IMR-90 (cell line): Measurements from ENCODE around the gene ATP6V1A. TPM values are rescaled to one million over a fixed set of nuclear protein-coding genes. Genes with fewer than 3 reads are reported as not detected.

ENCODE experiments used
- ATAC-seq: fragments of 200-7000 bp; cut with Tn5 transposase; 2 replicates; pipeline ENCODE4 v1.9.1; 2020; ENCODE audit warnings: low read depth, mild to moderate bottlenecking, moderate library complexity
- BruUV-seq: library from RNA; stranded (reverse); fragments of 400-500 nt; replicated peaks from 2 replicates; lab custom pipeline; 2021; lab: Mats Ljungman, UMichigan
- CTCF ChIA-PET: fragments of 300-600 bp; formaldehyde crosslinking; extraction: SDS; loops from one replicate; lab custom pipeline; 2021; ENCODE audit warnings: antibody characterized with exemption; lab: Yijun Ruan, JAX
- POLR2A ChIA-PET: fragments of 300-600 bp; sonication (Branson Sonifier 250); formaldehyde crosslinking; loops from one replicate; lab custom pipeline; 2022; ENCODE audit warnings: antibody characterized with exemption; ENCODE audit not compliant: unreplicated experiment; lab: Charles Lee
- DNase-seq: peaks from one replicate; pipeline ENCODE4 v3.0.0; 2013
- H2AFZ ChIP-seq: replicated peaks from 2 replicates; pipeline ENCODE3; 2013; ENCODE audit warnings: low read length, mild to moderate bottlenecking; ENCODE audit not compliant: poor library complexity
- H2AK5ac ChIP-seq: 2 replicates; pipeline ENCODE4 v1.6.1; 2013; ENCODE audit warnings: low read depth, low read length, inconsistent platforms
- H2AK9ac ChIP-seq: replicated peaks from 2 replicates; pipeline ENCODE3; 2013; ENCODE audit warnings: mild to moderate bottlenecking, low read depth, low read length, moderate library complexity; ENCODE audit not compliant: poor library complexity
- H2BK120ac ChIP-seq: 2 replicates; pipeline ENCODE4 v1.6.1; 2013; ENCODE audit warnings: low read depth, low read length, inconsistent platforms
- H2BK15ac ChIP-seq: 3 replicates; pipeline ENCODE4 v1.6.1; 2013; ENCODE audit warnings: low read depth, low read length, inconsistent platforms
- H2BK20ac ChIP-seq: 2 replicates; pipeline ENCODE4 v1.6.1; 2013; ENCODE audit warnings: low read depth, mild to moderate bottlenecking, inconsistent platforms, low read length, moderate library complexity
- H2BK5ac ChIP-seq: 2 replicates; pipeline ENCODE4 v1.6.1; 2013; ENCODE audit warnings: mild to moderate bottlenecking, low read depth, low read length, inconsistent platforms; ENCODE audit not compliant: poor library complexity, severe bottlenecking
- H3K14ac ChIP-seq: replicated peaks from 2 replicates; pipeline ENCODE4 v1.6.1; 2013; ENCODE audit warnings: low read depth, low read length, inconsistent platforms
- H3K18ac ChIP-seq: 2 replicates; pipeline ENCODE4 v1.6.1; 2013; ENCODE audit warnings: low read depth, low read length, control low read depth
- H3K23ac ChIP-seq: 2 replicates; pipeline ENCODE4 v1.6.1; 2013; ENCODE audit warnings: low read depth, low read length, inconsistent platforms
- H3K27ac ChIP-seq: 2 replicates; pipeline ENCODE4 v1.5.1; 2013; ENCODE audit warnings: mild to moderate bottlenecking, control low read depth, low read length; ENCODE audit not compliant: insufficient read depth
- H3K27me3 ChIP-seq: 2 replicates; pipeline ENCODE4 v1.6.1; 2013; ENCODE audit warnings: low read length; ENCODE audit not compliant: control insufficient read depth, insufficient read depth
- H3K36me3 ChIP-seq: 2 replicates; pipeline ENCODE4 v1.6.1; 2013; ENCODE audit warnings: low read length, mixed read lengths; ENCODE audit not compliant: control insufficient read depth, insufficient read depth
- H3K4ac ChIP-seq: 2 replicates; pipeline ENCODE4 v1.6.1; 2013; ENCODE audit warnings: low read depth, low read length, inconsistent platforms
- H3K4me1 ChIP-seq: 2 replicates; pipeline ENCODE4 v1.6.1; 2013; ENCODE audit warnings: low read length, mixed read lengths; ENCODE audit not compliant: control insufficient read depth, insufficient read depth
- H3K4me2 ChIP-seq: 2 replicates; pipeline ENCODE4 v1.6.1; 2013; ENCODE audit warnings: low read depth, mild to moderate bottlenecking, control low read depth, low read length, moderate library complexity
- H3K4me3 ChIP-seq: 2 replicates; pipeline ENCODE4 v1.5.1; 2013; ENCODE audit warnings: low read depth, mild to moderate bottlenecking, control low read depth, low read length, moderate library complexity; ENCODE audit not compliant: insufficient read depth
- H3K56ac ChIP-seq: 2 replicates; pipeline ENCODE4 v1.6.1; 2013; ENCODE audit warnings: low read length, inconsistent platforms; ENCODE audit not compliant: insufficient read depth; ENCODE audit errors: extremely low read depth
- H3K79me1 ChIP-seq, 2 experiments: 2 replicates each; pipeline ENCODE4 v1.6.1; 2013; ENCODE audit warnings: low read length in 2 of 2, inconsistent platforms in 1 of 2, low read depth in 1 of 2
- H3K9ac ChIP-seq: 2 replicates; pipeline ENCODE4 v1.6.1; 2013; ENCODE audit warnings: low read depth, low read length, control low read depth
- H3K9me1 ChIP-seq: 2 replicates; pipeline ENCODE4 v1.6.1; 2013; ENCODE audit warnings: low read length, inconsistent platforms; ENCODE audit not compliant: insufficient read depth
- H3K9me3 ChIP-seq: 2 replicates; pipeline ENCODE4 v1.6.1; 2013; ENCODE audit warnings: low read length; ENCODE audit not compliant: control insufficient read depth, insufficient read depth
- H4K20me1 ChIP-seq: 2 replicates; pipeline ENCODE4 v1.6.1; 2013; ENCODE audit warnings: low read length, inconsistent platforms; ENCODE audit not compliant: insufficient read depth
- H4K5ac ChIP-seq: 2 replicates; pipeline ENCODE4 v1.6.1; 2013; ENCODE audit warnings: mild to moderate bottlenecking, low read depth, low read length, control low read depth
- H4K8ac ChIP-seq, 2 experiments: 2 replicates each; pipeline ENCODE4 v1.6.1; 2013; ENCODE audit warnings: low read depth in 2 of 2, low read length in 2 of 2, control low read depth in 1 of 2, inconsistent platforms in 1 of 2
- H4K91ac ChIP-seq: 2 replicates; pipeline ENCODE4 v1.6.1; 2013; ENCODE audit warnings: low read depth, low read length, inconsistent platforms; ENCODE audit not compliant: insufficient read depth
- BHLHE40 ChIP-seq: fragments of 150-350 bp; IDR thresholded peaks from 2 replicates; pipeline ENCODE4 v1.6.1; 2016; ENCODE audit warnings: mild to moderate bottlenecking, low read depth, low read length
- CHD1 ChIP-seq: IDR thresholded peaks from 2 replicates; pipeline ENCODE4 v1.6.1; 2012; ENCODE audit warnings: low read depth, low read length, improper control_type of control experiment
- MAFK ChIP-seq: IDR thresholded peaks from 2 replicates; pipeline ENCODE4 v1.6.1; 2012; ENCODE audit warnings: low read depth, low read length, improper control_type of control experiment
- MXI1 ChIP-seq: IDR thresholded peaks from 2 replicates; pipeline ENCODE4 v1.6.1; 2012; ENCODE audit warnings: low read depth, mild to moderate bottlenecking, low read length, moderate library complexity, borderline replicate concordance
- NFE2L2 ChIP-seq: fragments of 150-350 bp; IDR thresholded peaks from 2 replicates; pipeline ENCODE4 v1.6.1; 2016; ENCODE audit warnings: low read depth, mild to moderate bottlenecking, low read length
- RAD21 ChIP-seq: IDR thresholded peaks from 2 replicates; pipeline ENCODE4 v1.6.1; 2012; ENCODE audit warnings: low read length, improper control_type of control experiment
- RCOR1 ChIP-seq: IDR thresholded peaks from 2 replicates; pipeline ENCODE4 v1.6.1; 2012; ENCODE audit warnings: mild to moderate bottlenecking, low read length, improper control_type of control experiment; ENCODE audit not compliant: insufficient replicate concordance
- SMC3 ChIP-seq: fragments of 150-350 bp; IDR thresholded peaks from 2 replicates; pipeline ENCODE4 v1.6.1; 2016; ENCODE audit warnings: low read depth, mild to moderate bottlenecking, antibody characterized with exemption, low read length, moderate library complexity
- WGBS, 2 experiments: methylation state at CpG; one replicate each; pipeline versions ENCODE4 v1.1.5 to v1.1.7; 2013; ENCODE audit warnings: missing lambda C conversion rate in 2 of 2; ENCODE audit not compliant: insufficient read length in 1 of 2; ENCODE audit errors: extremely low coverage in 2 of 2; 5-methylcytosine and 5-hydroxymethylcytosine counted together
- dilution Hi-C: fragments of 300-500 bp; cut with HindIII; formaldehyde crosslinking; loops from one replicate; pipeline ENCODE4 v1.14.3; 2018; ENCODE audit warnings: low sequenced_read_pairs; ENCODE audit not compliant: unreplicated experiment
- in situ Hi-C: fragments of 300-500 bp; cut with MboI; formaldehyde crosslinking; loops from 3 replicates; pipeline ENCODE4 v1.14.3; 2019; ENCODE audit warnings: low sequenced_read_pairs, inconsistent platforms, mixed read lengths
- intact Hi-C: fragments of 100-400 bp; cut with micrococcal nuclease; formaldehyde crosslinking; loops from 2 replicates; pipeline ENCODE4 v1.10.0; 2022
- polyA plus RNA-seq, 3 experiments: library from polyadenylated mRNA; depleted of rRNA; stranded (reverse); fragments of >200 nt; gene quantifications; 2 replicates each; pipeline ENCODE4 v1.2.3, GENCODE V29; 2012; ENCODE audit warnings: low replicate concordance in 1 of 3
- total RNA-seq: library from RNA; depleted of rRNA; stranded (reverse); fragments of >200 nt; gene quantifications from 2 replicates; pipeline ENCODE4 v1.2.3, GENCODE V29; 2012

The ATP6V1A gene
- total and polyA plus RNA-seq, 2 of the 4 experiments (the other 2 are of a cell fraction), result 15.1 to 98.0 TPM

DNA sequence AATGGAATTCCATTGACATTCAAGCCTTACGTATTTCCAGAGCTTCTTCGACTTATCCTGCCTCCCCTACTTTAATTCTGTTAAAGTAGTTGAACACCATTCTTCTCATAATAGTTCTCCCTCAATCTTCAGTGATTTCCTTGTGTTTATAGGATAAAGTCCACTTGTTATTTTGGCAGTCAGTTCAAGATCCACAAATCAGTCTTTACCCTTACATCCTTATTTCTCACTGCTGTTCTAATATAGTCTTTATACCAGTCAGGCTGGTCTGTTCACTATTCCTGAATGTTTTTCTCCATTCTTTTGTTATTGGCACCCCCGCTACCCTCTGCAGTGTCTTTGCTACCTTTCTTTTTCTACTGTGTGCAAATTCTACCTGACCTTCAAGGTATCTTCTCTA, 29.7 kb downstream of the ATP6V1A start:
- Histone ChIP-seq H2BK15ac (no peak overlapping the region), H3K4me1 (peaks cover 13% of the 10 kb centered on the region), H3K36me3 (peaks cover 5% of the 10 kb centered on the region), H2BK20ac (no peak overlapping the region), H4K20me1 (no peaks in the 10 kb centered on the region), H3K4me2 (no peak overlapping the region), H3K9ac (no peak overlapping the region), H2AK9ac (no peak overlapping the region), H3K23ac (peak overlapping the region; percentile 59; the same call in 1 of the 2 replicates), H3K4ac (no peak overlapping the region), H3K9me1 (peaks cover 10% of the 10 kb centered on the region), H3K18ac (no peak overlapping the region), H4K8ac (no peak overlapping the region), H3K9me3 (no peaks in the 10 kb centered on the region), H3K14ac (no peak overlapping the region), H3K56ac (no peak overlapping the region), H3K27me3 (no peaks in the 10 kb centered on the region), H4K5ac (no peak overlapping the region; the same call in 1 of the 2 replicates), H4K91ac (0 out of 2 replicates have a peak overlapping the region, but pooled peaks have one; percentile 13), H2AFZ (no peak overlapping the region), H2BK5ac (no peak overlapping the region), H3K27ac (no peak overlapping the region), H3K4me3 (no peak overlapping the region), H2BK120ac (no peak overlapping the region; the same call in 1 of the 2 replicates), H3K79me1 (peaks cover 30 to 38% of the 10 kb centered on the region in 2 experiments), H2AK5ac (no peak overlapping the region)
- BruUV-seq, result no TSS peak
- TF ChIP-seq NFE2L2 (no peak), MAFK (no peak), MXI1 (no peak), RAD21 (no peak), CHD1 (no peak), RCOR1 (no peak), SMC3 (no peak), BHLHE40 (no peak)
- ATAC-seq (no peak), DNase-seq (no peak)
- WGBS, 2 experiments, result no CpG with 5 or more reads among the region's 3 CpGs
- in situ Hi-C loops (no loop called here), dilution Hi-C loops (no loop called here), intact Hi-C loops (no loop called here)
- ChIA-PET CTCF (no interaction called here), POLR2A (no interaction called here)
